ENCODE results near the gene SCNN1A.

GRCh38 chr12:6341417-6342139 is 33.8 kb downstream of the SCNN1A start, which contains the start of gene TNFRSF1A:
- TF ChIP-seq SP2 (CRISPR knock-in tag; IDR thresholded peaks at IDR 0.05), result no peak
- no peak for TF ChIP-seq FOXM1 (CRISPR knock-in tag; IDR thresholded peaks at IDR 0.05)
- no peak; the same call in 1 of the 2 replicates for TF ChIP-seq FOXP4 (CRISPR knock-in tag; IDR thresholded peaks at IDR 0.05)
- no peak for TF ChIP-seq CTCF (CRISPR knock-in tag; IDR thresholded peaks at IDR 0.05)
- no peak for TF ChIP-seq ZFP36 (IDR thresholded peaks at IDR 0.05; ENCODE audit: borderline replicate concordance, low read depth, low read length, partially characterized antibody)
- TF ChIP-seq ZNF547 (CRISPR knock-in tag; IDR thresholded peaks at IDR 0.05), result 0 out of 2 replicates have a peak, but pooled peaks have one; percentile 21
- TF ChIP-seq HDAC2 (CRISPR knock-in tag; IDR thresholded peaks at IDR 0.05), result peak; percentile 47

Data from HepG2 (cell line).